Activated T-helper 17 cell treated with anti-CD3 and anti-CD28 coated beads, Interleukin-2, amount 50 U/mL, for 72 hours (primary cell): ENCODE results near the gene INO80C. TPM values are rescaled to one million over a fixed set of nuclear protein-coding genes. Genes with fewer than 3 reads are reported as not detected.

Experiments
- ATAC-seq: fragments of 150-1000 bp; cut with Tn5 transposase; replicated peaks from 2 replicates; pipeline ENCODE4 v1.10.0; 2021; ENCODE audit warnings: mild to moderate bottlenecking, moderate library complexity
- H3K27ac Mint-ChIP-seq: one replicate; pipeline ENCODE4 v1.8.0; 2022; ENCODE audit warnings: mixed read lengths
- H3K27me3 Mint-ChIP-seq: one replicate; pipeline ENCODE4 v1.8.0; 2022; ENCODE audit warnings: mixed read lengths
- H3K36me3 Mint-ChIP-seq: one replicate; pipeline ENCODE4 v1.8.0; 2022; ENCODE audit warnings: low read depth, mild to moderate bottlenecking, mixed read lengths
- H3K4me1 Mint-ChIP-seq: one replicate; pipeline ENCODE4 v1.8.0; 2022; ENCODE audit warnings: mixed read lengths
- H3K4me3 Mint-ChIP-seq: one replicate; pipeline ENCODE4 v1.8.0; 2022; ENCODE audit warnings: mild to moderate bottlenecking, mixed read lengths
- H3K9me3 Mint-ChIP-seq: one replicate; pipeline ENCODE4 v1.8.0; 2022; ENCODE audit warnings: mixed read lengths
- total RNA-seq, 2 donors: library from RNA; stranded (reverse); gene quantifications; one replicate each; pipeline ENCODE4 v1.2.3, GENCODE V29; 2022

INO80C gene
- total RNA-seq, 2 donors from 2014 or later: 20.6 to 22.0 TPM

DNA sequence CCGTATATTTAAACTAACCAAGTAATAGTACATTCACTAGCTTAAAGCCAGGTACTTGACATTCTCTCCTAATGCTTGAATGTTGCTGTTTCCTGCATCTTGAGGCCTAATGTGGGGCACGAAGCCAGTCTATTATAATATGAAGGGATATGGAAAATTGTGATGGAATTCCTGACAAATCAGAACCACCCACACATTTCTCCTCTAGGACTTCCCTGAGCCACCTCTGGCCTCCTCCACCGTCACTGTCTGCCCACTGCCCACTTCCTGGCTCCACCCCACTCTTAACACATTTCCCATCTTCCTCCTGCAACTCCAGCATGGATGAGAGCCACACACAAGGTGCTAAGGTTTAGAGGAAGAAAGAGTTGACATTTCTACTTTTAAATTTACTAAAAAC is 19.0 kb upstream of the INO80C start:
- H3K4me1 Mint-ChIP-seq: no peaks in the 10 kb centered on the region
- H3K9me3 Mint-ChIP-seq: no peaks in the 10 kb centered on the region
- peaks cover 3% of the 10 kb centered on the region for H3K27me3 Mint-ChIP-seq
- H3K4me3 Mint-ChIP-seq: no peak overlapping the region
- H3K36me3 Mint-ChIP-seq: no peaks in the 10 kb centered on the region
- no peak for ATAC-seq
- no peak overlapping the region for H3K27ac Mint-ChIP-seq

DNA sequence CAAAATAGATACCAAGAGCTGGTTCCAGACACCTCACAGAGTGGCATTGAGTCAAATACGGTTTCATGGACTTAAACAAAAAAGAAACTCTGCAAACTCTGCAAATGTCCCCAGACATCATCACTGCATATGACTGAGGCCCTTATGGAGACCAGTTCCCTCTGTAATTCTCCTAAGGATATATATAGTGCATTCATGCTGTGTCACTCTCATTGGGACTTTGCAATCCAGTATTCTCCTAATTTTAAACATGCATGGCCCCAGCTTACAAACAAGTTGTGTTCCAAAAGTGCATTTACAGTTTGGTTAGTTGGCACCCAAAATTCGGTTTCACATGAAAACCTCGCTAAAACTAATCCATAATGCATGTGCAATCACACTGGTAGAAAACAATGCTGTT is 18.6 kb upstream of the INO80C start:
- no peak overlapping the region for H3K27ac Mint-ChIP-seq
- no peaks in the 10 kb centered on the region for H3K4me1 Mint-ChIP-seq
- H3K36me3 Mint-ChIP-seq: no peaks in the 10 kb centered on the region
- H3K9me3 Mint-ChIP-seq: no peaks in the 10 kb centered on the region
- no peak overlapping the region for H3K4me3 Mint-ChIP-seq
- peaks cover 3% of the 10 kb centered on the region for H3K27me3 Mint-ChIP-seq
- ATAC-seq: no peak

DNA sequence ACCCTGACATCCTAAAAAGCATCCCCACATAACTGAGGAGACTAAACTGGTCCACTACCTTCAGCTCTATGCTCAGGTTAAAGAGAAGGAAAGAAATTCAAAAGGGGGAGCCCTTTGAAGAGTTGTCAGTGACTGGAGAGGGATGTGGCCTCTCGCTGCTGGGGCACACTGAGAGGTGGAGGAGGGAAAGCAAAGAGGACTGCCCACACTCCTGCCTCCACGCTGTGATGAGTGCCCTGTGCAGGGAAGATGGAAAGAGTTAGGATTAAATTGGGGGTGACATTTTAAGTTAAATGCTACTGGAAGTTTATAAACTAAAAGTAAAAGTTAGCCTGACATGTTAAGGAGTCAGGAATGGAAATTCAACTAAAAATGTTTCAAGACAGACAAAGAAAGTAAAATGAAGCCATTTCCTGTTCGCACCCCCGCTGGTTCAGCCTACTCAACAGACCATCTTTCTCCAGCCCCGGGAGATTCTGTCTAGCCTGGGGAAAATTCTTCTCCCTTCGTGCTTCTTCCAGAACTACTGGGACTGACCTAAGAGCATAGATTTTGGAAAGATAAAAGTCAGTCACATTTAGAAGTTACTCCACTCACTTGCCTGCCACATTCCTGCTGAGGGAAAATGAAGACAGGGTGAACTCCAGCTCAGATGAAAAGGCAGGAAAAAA is 17.8 kb upstream of the INO80C start:
- H3K4me1 Mint-ChIP-seq: no peaks in the 10 kb centered on the region
- H3K36me3 Mint-ChIP-seq: no peaks in the 10 kb centered on the region
- no peak overlapping the region for H3K27ac Mint-ChIP-seq
- peaks cover 3% of the 10 kb centered on the region for H3K27me3 Mint-ChIP-seq
- no peaks in the 10 kb centered on the region for H3K9me3 Mint-ChIP-seq
- no peak overlapping the region for H3K4me3 Mint-ChIP-seq
- no peak for ATAC-seq

- Mint-ChIP-seq H3K27ac (no peak overlapping the region), H3K9me3 (no peaks in the 10 kb centered on the region), H3K27me3 (peaks cover 3% of the 10 kb centered on the region), H3K4me1 (no peaks in the 10 kb centered on the region), H3K36me3 (no peaks in the 10 kb centered on the region), H3K4me3 (no peak overlapping the region)
- ATAC-seq: no peak
Measured at GRCh38 chr18:35514752-35515459, 17.1 kb upstream of the INO80C start.

DNA sequence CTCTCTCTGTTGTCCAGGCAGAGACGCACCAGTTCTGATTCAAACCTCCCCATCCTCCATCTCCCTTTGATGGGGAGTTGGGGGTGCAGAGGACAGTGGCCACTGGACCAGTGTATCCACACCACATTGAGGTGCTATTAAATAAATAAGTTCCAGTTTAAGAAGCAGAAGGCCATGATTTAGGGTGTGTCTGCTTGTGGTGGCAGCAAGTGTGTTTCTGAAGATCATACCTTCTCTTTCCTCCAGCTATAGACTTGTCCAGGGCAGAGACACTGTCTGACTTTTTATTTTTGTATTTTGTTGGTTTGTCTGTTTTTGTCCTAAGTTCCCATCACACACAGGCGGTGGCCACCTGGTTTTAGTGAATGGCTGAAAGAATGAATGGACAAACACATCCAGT is 16.5 kb upstream of the INO80C start:
- H3K27me3 Mint-ChIP-seq: peaks cover 3% of the 10 kb centered on the region
- no peaks in the 10 kb centered on the region for H3K36me3 Mint-ChIP-seq
- ATAC-seq: no peak
- no peak overlapping the region for H3K4me3 Mint-ChIP-seq
- H3K27ac Mint-ChIP-seq: no peak overlapping the region
- H3K9me3 Mint-ChIP-seq: no peaks in the 10 kb centered on the region
- no peaks in the 10 kb centered on the region for H3K4me1 Mint-ChIP-seq

GRCh38 chr18:35513181-35513936 is 15.6 kb upstream of the INO80C start:
- ATAC-seq: no peak
- H3K27me3 Mint-ChIP-seq: no peaks in the 10 kb centered on the region
- H3K4me1 Mint-ChIP-seq: no peaks in the 10 kb centered on the region
- no peak overlapping the region for H3K27ac Mint-ChIP-seq
- H3K4me3 Mint-ChIP-seq: no peak overlapping the region
- no peaks in the 10 kb centered on the region for H3K36me3 Mint-ChIP-seq
- H3K9me3 Mint-ChIP-seq: no peaks in the 10 kb centered on the region

- Mint-ChIP-seq H3K27me3 (no peaks in the 10 kb centered on the region), H3K36me3 (no peaks in the 10 kb centered on the region), H3K4me1 (no peaks in the 10 kb centered on the region), H3K27ac (no peak overlapping the region), H3K9me3 (no peaks in the 10 kb centered on the region), H3K4me3 (no peak overlapping the region)
- no peak for ATAC-seq
Measured at GRCh38 chr18:35512761-35513160, 15.0 kb upstream of the INO80C start.

GRCh38 chr18:35511833-35512232 is 14.1 kb upstream of the INO80C start:
- H3K9me3 Mint-ChIP-seq: no peaks in the 10 kb centered on the region
- ATAC-seq: no peak

DNA sequence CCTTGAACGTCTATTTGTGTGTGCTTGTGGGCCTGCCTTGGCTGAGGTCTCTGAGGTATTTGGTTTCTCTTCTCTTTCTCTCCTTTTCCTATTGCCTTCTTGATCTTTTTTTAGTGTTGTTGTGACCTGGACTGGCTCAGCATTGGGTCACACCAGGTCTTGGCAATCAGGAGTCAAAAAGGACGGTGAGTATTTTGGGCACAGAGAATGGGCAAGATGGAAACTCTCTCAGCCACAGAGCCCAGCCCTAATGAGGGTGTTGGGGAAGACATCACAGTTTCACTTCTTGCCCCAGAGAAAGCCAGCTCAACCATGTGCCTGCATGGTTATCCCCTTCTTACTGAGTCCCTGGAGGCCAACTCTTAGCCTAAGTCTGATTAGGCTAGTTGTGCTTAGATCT is 13.7 kb upstream of the INO80C start:
- no peaks in the 10 kb centered on the region for H3K9me3 Mint-ChIP-seq
- H3K27me3 Mint-ChIP-seq: no peaks in the 10 kb centered on the region
- no peaks in the 10 kb centered on the region for H3K4me1 Mint-ChIP-seq
- no peak overlapping the region for H3K4me3 Mint-ChIP-seq
- no peak overlapping the region for H3K27ac Mint-ChIP-seq
- no peaks in the 10 kb centered on the region for H3K36me3 Mint-ChIP-seq
- no peak for ATAC-seq

More at GRCh38 chr18:35511833-35512232, 14.1 kb upstream of the INO80C start:
- H3K27me3 Mint-ChIP-seq: no peaks in the 10 kb centered on the region
- no peak overlapping the region for H3K4me3 Mint-ChIP-seq
- no peaks in the 10 kb centered on the region for H3K36me3 Mint-ChIP-seq
- H3K4me1 Mint-ChIP-seq: no peaks in the 10 kb centered on the region
- H3K27ac Mint-ChIP-seq: no peak overlapping the region

- no peaks in the 10 kb centered on the region for H3K4me1 Mint-ChIP-seq
- H3K9me3 Mint-ChIP-seq: no peaks in the 10 kb centered on the region
- H3K27me3 Mint-ChIP-seq: peaks cover 4% of the 10 kb centered on the region
- H3K36me3 Mint-ChIP-seq: no peaks in the 10 kb centered on the region
- no peak overlapping the region for H3K27ac Mint-ChIP-seq
- H3K4me3 Mint-ChIP-seq: no peak overlapping the region
- no peak for ATAC-seq
Measured at GRCh38 chr18:35510076-35510651, 12.4 kb upstream of the INO80C start.

DNA sequence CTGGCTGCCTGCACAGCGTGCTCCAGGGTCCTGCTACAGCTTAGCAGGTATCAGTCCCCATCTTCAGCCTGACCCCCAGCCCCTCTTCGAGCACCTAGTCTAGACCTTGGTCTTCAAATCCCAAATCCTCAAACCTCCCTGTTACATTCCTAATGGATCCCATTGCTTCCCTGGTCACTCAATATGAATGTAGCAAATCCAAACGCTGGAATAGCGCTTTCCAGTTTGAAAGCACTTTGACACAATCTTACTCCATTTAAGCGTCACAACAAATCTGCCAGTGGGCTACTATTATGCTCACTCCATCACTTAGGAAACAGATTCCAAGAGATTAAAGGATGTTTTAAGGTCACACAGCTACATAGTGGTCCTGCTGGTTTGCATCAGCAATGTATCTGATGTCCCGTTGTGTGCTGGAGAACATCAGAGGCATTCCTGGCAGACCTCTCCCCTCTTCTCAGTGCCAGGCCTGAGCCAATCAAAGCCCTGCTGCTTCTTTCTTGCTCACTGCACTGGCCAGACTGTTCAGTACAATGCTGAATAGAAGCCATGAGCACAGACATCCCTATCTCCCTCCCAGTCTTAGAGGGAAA is 11.1 kb upstream of the INO80C start:
- Mint-ChIP-seq H3K36me3 (no peaks in the 10 kb centered on the region), H3K27me3 (peaks cover 4% of the 10 kb centered on the region)

GRCh38 chr18:35508030-35508429 is 10.3 kb upstream of the INO80C start:
- ATAC-seq: no peak
- Mint-ChIP-seq H3K27ac (no peak overlapping the region), H3K4me1 (no peaks in the 10 kb centered on the region), H3K9me3 (no peaks in the 10 kb centered on the region), H3K4me3 (no peak overlapping the region), H3K36me3 (no peaks in the 10 kb centered on the region), H3K27me3 (peaks cover 4% of the 10 kb centered on the region)

More for the DNA sequence above, 11.1 kb upstream of the INO80C start:
- ATAC-seq: no peak
- no peak overlapping the region for H3K27ac Mint-ChIP-seq
- H3K4me3 Mint-ChIP-seq: no peak overlapping the region
- no peaks in the 10 kb centered on the region for H3K4me1 Mint-ChIP-seq
- no peaks in the 10 kb centered on the region for H3K9me3 Mint-ChIP-seq

- H3K36me3 Mint-ChIP-seq: no peaks in the 10 kb centered on the region
- H3K4me1 Mint-ChIP-seq: peaks cover 1% of the 10 kb centered on the region
- no peak overlapping the region for H3K27ac Mint-ChIP-seq
- no peak overlapping the region for H3K4me3 Mint-ChIP-seq
- no peak for ATAC-seq
- H3K27me3 Mint-ChIP-seq: peaks cover 4% of the 10 kb centered on the region
- no peaks in the 10 kb centered on the region for H3K9me3 Mint-ChIP-seq
Measured at GRCh38 chr18:35507623-35508022, 9.9 kb upstream of the INO80C start.

DNA sequence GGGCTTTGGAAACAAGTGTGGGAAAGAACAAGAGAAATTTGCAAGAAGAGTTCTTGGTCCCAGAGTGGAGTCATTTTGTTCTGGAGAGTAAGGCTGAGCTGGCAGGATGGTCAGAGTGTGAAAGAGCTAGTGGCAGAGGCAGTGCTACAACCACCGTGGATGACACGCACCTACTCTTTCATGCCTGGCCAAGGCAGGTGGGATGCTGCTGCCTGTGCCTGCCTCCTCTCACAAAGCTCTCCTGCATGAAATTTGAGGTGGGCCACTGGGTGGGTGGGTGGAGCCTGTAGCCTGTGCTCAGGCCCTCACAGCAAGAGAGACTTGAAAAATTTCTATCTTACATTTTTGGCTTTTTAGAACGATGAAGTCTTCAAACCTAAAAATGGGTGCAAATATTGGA is 9.4 kb upstream of the INO80C start:
- ATAC-seq: no peak
- H3K27me3 Mint-ChIP-seq: peaks cover 4% of the 10 kb centered on the region
- H3K27ac Mint-ChIP-seq: no peak overlapping the region
- H3K9me3 Mint-ChIP-seq: no peaks in the 10 kb centered on the region
- peaks cover 6% of the 10 kb centered on the region for H3K4me1 Mint-ChIP-seq
- no peaks in the 10 kb centered on the region for H3K36me3 Mint-ChIP-seq
- H3K4me3 Mint-ChIP-seq: no peak overlapping the region
